ENCODE results near the gene PARP15. TPM values are rescaled to one million over a fixed set of nuclear protein-coding genes. Genes with fewer than 3 reads are reported as not detected.

The PARP15 gene
- total and polyA plus RNA-seq, 4 donors, result 0.13 to 7.3 (median 1.3) TPM

- Histone ChIP-seq H3K36me3 (ENCODE audit: control insufficient read depth in 1 of 2, insufficient read depth in 2 of 2, low read length in 1 of 2) (no peaks in the 10 kb centered on the region), H3K27me3 (ENCODE audit: control insufficient read depth in 1 of 2, insufficient read depth in 2 of 2, low read length in 1 of 2) (no peaks in the 10 kb centered on the region), H3K9me3 (ENCODE audit: control insufficient read depth, low read length) (peaks cover 4% of the 10 kb centered on the region), H3K27ac (ENCODE audit: low read depth in 1 of 2, low read length in 2 of 2) (no peak overlapping the region), H3K4me3 (ENCODE audit: low read length in 2 of 2) (no peak overlapping the region), H3K4me1 (ENCODE audit: control insufficient read depth in 1 of 2, insufficient read depth in 2 of 2, low read length in 2 of 2) (no peaks in the 10 kb centered on the region)
- intact Hi-C loops (cut with DNase I), result loop anchor here in 1 of 2 donors (2.0 kb wide), 1 partner anchor 47 kb away; no protein-coding TSS in a partner anchor
- DNase-seq (no peak), ATAC-seq (ENCODE audit: low FRiP score) (no peak)
- 73 to 81% methylated on average over 3 of the region's 3 CpGs for WGBS, 2 donors
These were observed 20.7 kb downstream of the PARP15 start for GRCh38 chr3:122598151-122598550.

- WGBS, 2 donors, result 67 to 86% methylated on average over 4 of the region's 4 CpGs
- Histone ChIP-seq H3K9me3 (ENCODE audit: control insufficient read depth, low read length) (peaks cover 4% of the 10 kb centered on the region), H3K27me3 (ENCODE audit: control insufficient read depth in 1 of 2, insufficient read depth in 2 of 2, low read length in 1 of 2) (no peaks in the 10 kb centered on the region), H3K4me3 (ENCODE audit: low read length in 2 of 2) (no peak overlapping the region), H3K4me1 (ENCODE audit: control insufficient read depth in 1 of 2, insufficient read depth in 2 of 2, low read length in 2 of 2) (no peaks in the 10 kb centered on the region), H3K36me3 (ENCODE audit: control insufficient read depth in 1 of 2, insufficient read depth in 2 of 2, low read length in 1 of 2) (no peaks in the 10 kb centered on the region), H3K27ac (ENCODE audit: low read depth in 1 of 2, low read length in 2 of 2) (no peak overlapping the region)
- DNase-seq, result no peak
- ATAC-seq (ENCODE audit: low FRiP score), result no peak
- intact Hi-C loops (cut with DNase I), result loop anchor here in 1 of 2 donors (2.0 kb wide), 1 partner anchor 46 kb away; no protein-coding TSS in a partner anchor
These were observed 21.1 kb downstream of the PARP15 start for GRCh38 chr3:122598556-122598955.

GRCh38 chr3:122602011-122602710, 24.7 kb downstream of the PARP15 start:
- Histone ChIP-seq H3K36me3 (ENCODE audit: control insufficient read depth in 1 of 2, insufficient read depth in 2 of 2, low read length in 1 of 2) (no peaks in the 10 kb centered on the region), H3K27ac (ENCODE audit: low read depth in 1 of 2, low read length in 2 of 2) (no peak overlapping the region), H3K4me3 (ENCODE audit: low read length in 2 of 2) (no peak overlapping the region), H3K27me3 (ENCODE audit: control insufficient read depth in 1 of 2, insufficient read depth in 2 of 2, low read length in 1 of 2) (peaks cover 0 to 1% of the 10 kb centered on the region in 2 donors), H3K4me1 (ENCODE audit: control insufficient read depth in 1 of 2, insufficient read depth in 2 of 2, low read length in 2 of 2) (no peaks in the 10 kb centered on the region), H3K9me3 (ENCODE audit: control insufficient read depth, low read length) (peaks cover 4% of the 10 kb centered on the region)
- intact Hi-C loops (cut with DNase I), result no loop called here
- ATAC-seq (ENCODE audit: low FRiP score) (no peak), DNase-seq (no peak)
- 56% methylated on average over 5 of the region's 5 CpGs for WGBS, 2 donors

GRCh38 chr3:122603056-122603455, 25.6 kb downstream of the PARP15 start:
- Histone ChIP-seq H3K36me3 (ENCODE audit: control insufficient read depth in 1 of 2, insufficient read depth in 2 of 2, low read length in 1 of 2) (no peaks in the 10 kb centered on the region), H3K9me3 (ENCODE audit: control insufficient read depth, low read length) (peaks cover 4% of the 10 kb centered on the region), H3K4me3 (ENCODE audit: low read length in 2 of 2) (no peak overlapping the region), H3K4me1 (ENCODE audit: control insufficient read depth in 1 of 2, insufficient read depth in 2 of 2, low read length in 2 of 2) (no peaks in the 10 kb centered on the region), H3K27me3 (ENCODE audit: control insufficient read depth in 1 of 2, insufficient read depth in 2 of 2, low read length in 1 of 2) (peaks cover 0 to 1% of the 10 kb centered on the region in 2 donors), H3K27ac (ENCODE audit: low read depth in 1 of 2, low read length in 2 of 2) (no peak overlapping the region)
- intact Hi-C loops (cut with DNase I), result no loop called here
- WGBS, 2 donors, result 82 to 85% methylated on average over 2 of the region's 2 CpGs
- ATAC-seq (ENCODE audit: low FRiP score) (no peak), DNase-seq (no peak)

- ATAC-seq (ENCODE audit: low FRiP score) (no peak), DNase-seq (no peak)
- Histone ChIP-seq H3K27ac (ENCODE audit: low read depth in 1 of 2, low read length in 2 of 2) (no peak overlapping the region), H3K9me3 (ENCODE audit: control insufficient read depth, low read length) (peaks cover 1% of the 10 kb centered on the region), H3K27me3 (ENCODE audit: control insufficient read depth in 1 of 2, insufficient read depth in 2 of 2, low read length in 1 of 2) (peaks cover 0 to 1% of the 10 kb centered on the region in 2 donors), H3K4me3 (ENCODE audit: low read length in 2 of 2) (no peak overlapping the region), H3K36me3 (ENCODE audit: control insufficient read depth in 1 of 2, insufficient read depth in 2 of 2, low read length in 1 of 2) (no peaks in the 10 kb centered on the region), H3K4me1 (ENCODE audit: control insufficient read depth in 1 of 2, insufficient read depth in 2 of 2, low read length in 2 of 2) (no peaks in the 10 kb centered on the region)
- intact Hi-C loops (cut with DNase I), result no loop called here
- WGBS, 2 donors, result 56 to 77% methylated on average over 4 of the region's 4 CpGs
These were observed 28.9 kb downstream of the PARP15 start for GRCh38 chr3:122606330-122606729.

GRCh38 chr3:122608916-122609315, 31.5 kb downstream of the PARP15 start:
- no peaks in the 10 kb centered on the region for H3K36me3 ChIP-seq (ENCODE audit: control insufficient read depth in 1 of 2, insufficient read depth in 2 of 2, low read length in 1 of 2)

GRCh38 chr3:122609798-122610559, 32.5 kb downstream of the PARP15 start:
- Histone ChIP-seq H3K9me3 (ENCODE audit: control insufficient read depth, low read length) (no peaks in the 10 kb centered on the region), H3K4me1 (ENCODE audit: control insufficient read depth in 1 of 2, insufficient read depth in 2 of 2, low read length in 2 of 2) (no peaks in the 10 kb centered on the region), H3K4me3 (ENCODE audit: low read length in 2 of 2) (no peak overlapping the region), H3K36me3 (ENCODE audit: control insufficient read depth in 1 of 2, insufficient read depth in 2 of 2, low read length in 1 of 2) (no peaks in the 10 kb centered on the region), H3K27ac (ENCODE audit: low read depth in 1 of 2, low read length in 2 of 2) (no peak overlapping the region), H3K27me3 (ENCODE audit: control insufficient read depth in 1 of 2, insufficient read depth in 2 of 2, low read length in 1 of 2) (peaks cover 0 to 1% of the 10 kb centered on the region in 2 donors)
- ATAC-seq (ENCODE audit: low FRiP score) (no peak), DNase-seq (no peak)
- 68% methylated on average over 7 of the region's 7 CpGs for WGBS, 2 donors
- intact Hi-C loops (cut with DNase I), result no loop called here

More at GRCh38 chr3:122608916-122609315, 31.5 kb downstream of the PARP15 start:
- no peak overlapping the region for H3K4me3 ChIP-seq (ENCODE audit: low read length in 2 of 2)
- no peaks in the 10 kb centered on the region for H3K9me3 ChIP-seq (ENCODE audit: control insufficient read depth, low read length)
- no peak for ATAC-seq (ENCODE audit: low FRiP score)
- WGBS, 2 donors, result 91 to 96% methylated on average over 1 of the region's 1 CpG
- peaks cover 0 to 1% of the 10 kb centered on the region in 2 donors for H3K27me3 ChIP-seq (ENCODE audit: control insufficient read depth in 1 of 2, insufficient read depth in 2 of 2, low read length in 1 of 2)
- no peak for DNase-seq
- H3K27ac ChIP-seq (ENCODE audit: low read depth in 1 of 2, low read length in 2 of 2), result no peak overlapping the region
- intact Hi-C loops (cut with DNase I), result no loop called here
- no peaks in the 10 kb centered on the region for H3K4me1 ChIP-seq (ENCODE audit: control insufficient read depth in 1 of 2, insufficient read depth in 2 of 2, low read length in 2 of 2)

GRCh38 chr3:122612696-122613095, 35.2 kb downstream of the PARP15 start:
- H3K4me1 ChIP-seq (ENCODE audit: control insufficient read depth in 1 of 2, insufficient read depth in 2 of 2, low read length in 2 of 2), result no peaks in the 10 kb centered on the region
- intact Hi-C loops (cut with DNase I), result no loop called here

More at GRCh38 chr3:122612696-122613095, 35.2 kb downstream of the PARP15 start:
- no peak overlapping the region for H3K27ac ChIP-seq (ENCODE audit: low read depth in 1 of 2, low read length in 2 of 2)
- no peak overlapping the region for H3K4me3 ChIP-seq (ENCODE audit: low read length in 2 of 2)
- WGBS, 2 donors, result 68 to 77% methylated on average over 5 of the region's 5 CpGs
- ATAC-seq (ENCODE audit: low FRiP score) (no peak), DNase-seq (no peak)
- H3K36me3 ChIP-seq (ENCODE audit: control insufficient read depth in 1 of 2, insufficient read depth in 2 of 2, low read length in 1 of 2), result no peaks in the 10 kb centered on the region
- no peaks in the 10 kb centered on the region for H3K27me3 ChIP-seq (ENCODE audit: control insufficient read depth in 1 of 2, insufficient read depth in 2 of 2, low read length in 1 of 2)
- H3K9me3 ChIP-seq (ENCODE audit: control insufficient read depth, low read length), result no peaks in the 10 kb centered on the region
